Panc1 (cell line): ENCODE data around the gene GTPBP4. TPM values are rescaled to one million over a fixed set of nuclear protein-coding genes. Genes with fewer than 3 reads are reported as not detected.

ENCODE experiments used
- ATAC-seq: fragments of 200-7000 bp; cut with Tn5 transposase; 2 replicates; pipeline ENCODE4 v1.9.1; 2020; ENCODE audit warnings: mild to moderate bottlenecking, moderate library complexity
- BruUV-seq: library from RNA; stranded (reverse); fragments of 400-500 nt; replicated peaks from 2 replicates; lab custom pipeline; 2021; lab: Mats Ljungman, UMichigan
- CTCF ChIA-PET: fragments of 300-600 bp; sonication (Branson Sonifier 250); formaldehyde crosslinking; loops from one replicate; lab custom pipeline; 2022; ENCODE audit warnings: antibody characterized with exemption; lab: Charles Lee
- POLR2A ChIA-PET: fragments of 300-600 bp; sonication (Branson Sonifier 250); formaldehyde crosslinking; loops from one replicate; lab custom pipeline; 2022; ENCODE audit warnings: antibody characterized with exemption; lab: Charles Lee
- DNase-seq: peaks from one replicate; pipeline ENCODE4 v3.0.0-alpha.2; 2010; ENCODE audit warnings: low read depth, low spot score
- H3K27ac ChIP-seq: 2 replicates; pipeline ENCODE4 v1.5.1; 2011; ENCODE audit warnings: mild to moderate bottlenecking, low read length, inconsistent platforms
- H3K27me3 ChIP-seq: fragments of 200-500 bp; sonication (Bioruptor generic); 2 replicates; pipeline ENCODE4 v1.6.0; 2014; ENCODE audit warnings: low read length, inconsistent platforms; ENCODE audit not compliant: control insufficient read depth, insufficient read depth
- H3K36me3 ChIP-seq: fragments of 200-500 bp; sonication (Bioruptor generic); 2 replicates; pipeline ENCODE4 v1.5.1; 2014; ENCODE audit warnings: inconsistent platforms, mild to moderate bottlenecking, low read length, moderate library complexity; ENCODE audit not compliant: control insufficient read depth, insufficient read depth
- H3K4me1 ChIP-seq: 2 replicates; pipeline ENCODE4 v1.5.1; 2011; ENCODE audit warnings: inconsistent platforms, mild to moderate bottlenecking, low read length, moderate library complexity; ENCODE audit not compliant: control insufficient read depth, insufficient read depth
- H3K4me3 ChIP-seq, 2 experiments: 2 replicates each; pipeline ENCODE4 v1.5.1; 2011 to 2012; ENCODE audit warnings: low read depth in 2 of 2, low read length in 2 of 2, mild to moderate bottlenecking in 2 of 2, inconsistent platforms in 1 of 2, moderate library complexity in 1 of 2
- H3K9me3 ChIP-seq: fragments of 200-500 bp; sonication (Bioruptor generic); 2 replicates; pipeline ENCODE4 v1.5.1; 2014; ENCODE audit warnings: low read depth, mild to moderate bottlenecking, inconsistent platforms, low read length, moderate library complexity; ENCODE audit not compliant: control insufficient read depth, insufficient read depth
- CTCF ChIP-seq: fragments of 450-650 bp; IDR thresholded peaks from 2 replicates; pipeline ENCODE4 v1.5.1; 2017; ENCODE audit warnings: mild to moderate bottlenecking
- POLR2AphosphoS5 ChIP-seq: IDR thresholded peaks from 2 replicates; pipeline ENCODE4 v1.6.1; 2012; ENCODE audit warnings: mild to moderate bottlenecking, low read depth, low read length, moderate library complexity
- REST ChIP-seq, 2 experiments: IDR thresholded peaks; 2 replicates each; pipeline ENCODE4 v1.6.1; 2011 to 2012; ENCODE audit warnings: low read depth in 2 of 2, control low read depth in 1 of 2, low read length in 1 of 2, mild to moderate bottlenecking in 1 of 2, moderate library complexity in 1 of 2; ENCODE audit not compliant: insufficient read depth in 1 of 2
- SIN3A ChIP-seq: IDR thresholded peaks from 2 replicates; pipeline ENCODE4 v1.6.1; 2012; ENCODE audit warnings: low read depth, mild to moderate bottlenecking, low read length, moderate library complexity, borderline replicate concordance; ENCODE audit not compliant: insufficient read depth
- TCF7L2 ChIP-seq: IDR thresholded peaks from 2 replicates; pipeline ENCODE4 v1.6.1; 2011; ENCODE audit warnings: mild to moderate bottlenecking, low read depth, low read length, inconsistent platforms
- in situ Hi-C: cut with HindIII; loops from 2 replicates; pipeline ENCODE4 v1.10.0; 2016; ENCODE audit warnings: low sequenced_read_pairs, low pct_unique_long_range_greater_than_20kb
- intact Hi-C: fragments of 100-400 bp; cut with micrococcal nuclease; formaldehyde crosslinking; loops from one replicate; pipeline ENCODE4 v1.10.0; 2022; ENCODE audit not compliant: unreplicated experiment
- total RNA-seq: library from RNA; stranded (reverse); gene quantifications from one replicate; pipeline ENCODE4 v1.2.1, GENCODE V29; 2021; ENCODE audit not compliant: unreplicated experiment

Gene GTPBP4
- total RNA-seq, 1 experiment from 2014 or later, result 79.5 TPM

GRCh38 chr10:954396-954795 lies 33.8 kb upstream of the GTPBP4 start:
- TF ChIP-seq TCF7L2 (no peak), POLR2AphosphoS5 (no peak), CTCF (no peak), SIN3A (no peak), REST (IDR thresholded peaks at IDR 0.05; ENCODE audit: insufficient read depth in 1 of 2, low read depth in 2 of 2, low read length in 1 of 2) (no peak)
- BruUV-seq, result no TSS peak
- H3K27me3 ChIP-seq, result no peaks in the 10 kb centered on the region
- POLR2A ChIA-PET, result no interaction called here
- H3K4me1 ChIP-seq, result no peaks in the 10 kb centered on the region
- no peak for ATAC-seq
- intact Hi-C loops (no loop called here), in situ Hi-C loops (no loop called here)
- CTCF ChIA-PET, result no interaction called here
- no peak overlapping the region for H3K4me3 ChIP-seq
- no peak overlapping the region for H3K27ac ChIP-seq
- no peaks in the 10 kb centered on the region for H3K9me3 ChIP-seq
- no peak for DNase-seq
- no peaks in the 10 kb centered on the region for H3K36me3 ChIP-seq

- ChIA-PET POLR2A (interaction anchor here (0.5 kb wide), 1 partner anchor 43 kb away, joined by 4 read pairs; no protein-coding TSS in a partner anchor), CTCF (no interaction called here)
- Histone ChIP-seq H3K9me3 (no peaks in the 10 kb centered on the region), H3K4me3 (no peak overlapping the region), H3K4me1 (no peaks in the 10 kb centered on the region), H3K27me3 (no peaks in the 10 kb centered on the region), H3K36me3 (no peaks in the 10 kb centered on the region), H3K27ac (no peak overlapping the region)
- BruUV-seq, result no TSS peak
- 0 out of 2 replicates have a peak, but pooled peaks have one; percentile 51 for ATAC-seq
- intact Hi-C loops (no loop called here), in situ Hi-C loops (no loop called here)
- DNase-seq, result no peak
- TF ChIP-seq TCF7L2, result no peak
- no peak for TF ChIP-seq SIN3A
- no peak for TF ChIP-seq REST (IDR thresholded peaks at IDR 0.05; ENCODE audit: insufficient read depth in 1 of 2, low read depth in 2 of 2, low read length in 1 of 2)
- TF ChIP-seq CTCF, result no peak
- TF ChIP-seq POLR2AphosphoS5, result no peak
Observed at GRCh38 chr10:955127-955819, 33.0 kb upstream of the GTPBP4 start.
